ENCODE measurements around the gene TMEM147.

The TMEM147 gene

GRCh38 chr19:35545001-35545854 is at the start of gene TMEM147:
TMEM147 (plus strand) TSS chr19:35545626; CDS start chr19:35545740, 114 bp downstream.
- peak; percentile 83 for DNase-seq

- no peak for DNase-seq
Measured at GRCh38 chr19:35497406-35497805, 48.0 kb upstream of the TMEM147 start.

GRCh38 chr19:35498220-35498619 is 47.2 kb upstream of the TMEM147 start:
- DNase-seq: no peak

GRCh38 chr19:35498984-35499527 is 46.4 kb upstream of the TMEM147 start:
- no peak for DNase-seq

GRCh38 chr19:35500611-35501010 is 44.8 kb upstream of the TMEM147 start:
- no peak for DNase-seq

- DNase-seq: no peak
Measured at GRCh38 chr19:35501684-35502083, 43.7 kb upstream of the TMEM147 start.

- DNase-seq: no peak
Measured at GRCh38 chr19:35502751-35503150, 42.7 kb upstream of the TMEM147 start.

GRCh38 chr19:35506011-35506410 is 39.4 kb upstream of the TMEM147 start:
- DNase-seq: no peak

GRCh38 chr19:35507561-35507960 is 37.9 kb upstream of the TMEM147 start:
- DNase-seq: no peak

- no peak for DNase-seq
Measured at GRCh38 chr19:35508129-35508528, 37.3 kb upstream of the TMEM147 start.

- no peak for DNase-seq
Measured at GRCh38 chr19:35509018-35509652, 36.3 kb upstream of the TMEM147 start.

- peak; percentile 24 for DNase-seq
Measured at GRCh38 chr19:35509861-35510625, 35.4 kb upstream of the TMEM147 start.

GRCh38 chr19:35510626-35510964 is 34.8 kb upstream of the TMEM147 start:
- no peak for DNase-seq

- DNase-seq: no peak
Measured at GRCh38 chr19:35511337-35511736, 34.1 kb upstream of the TMEM147 start.

- DNase-seq: no peak
Measured at GRCh38 chr19:35512831-35513627, 32.4 kb upstream of the TMEM147 start.

GRCh38 chr19:35513628-35514281 is 31.7 kb upstream of the TMEM147 start, which contains the start of gene DMKN:
DMKN (minus strand) TSS chr19:35513649; CDS start chr19:35513475, 174 bp downstream.
- no peak for DNase-seq

- DNase-seq: no peak
Measured at GRCh38 chr19:35514282-35514809, 31.1 kb upstream of the TMEM147 start.

GRCh38 chr19:35516310-35516709 is 29.1 kb upstream of the TMEM147 start:
- no peak for DNase-seq

- DNase-seq: no peak
Measured at GRCh38 chr19:35517342-35517741, 28.1 kb upstream of the TMEM147 start.

GRCh38 chr19:35518313-35518712 is 27.1 kb upstream of the TMEM147 start:
- DNase-seq: no peak

GRCh38 chr19:35519291-35519690 is 26.1 kb upstream of the TMEM147 start:
- DNase-seq: no peak

Data from NCI-H510A (cell line).